SK-N-SH (cell line): ENCODE results near the gene FRAT2. TPM values are rescaled to one million over a fixed set of nuclear protein-coding genes. Genes with fewer than 3 reads are reported as not detected.

Source experiments
- CTCF ChIA-PET: fragments of 300-600, 350-600 bp; formaldehyde crosslinking; extraction: SDS; loops from one replicate; lab custom pipeline; 2021; lab: Yijun Ruan, JAX
- POLR2A ChIA-PET: fragments of 350-600 bp; sonication (Branson Sonifier 250); formaldehyde crosslinking; extraction: SDS; loops from one replicate; lab custom pipeline; 2020; ENCODE audit warnings: antibody characterized with exemption, inconsistent platforms; lab: Yijun Ruan, JAX
- DNase-seq: peaks from one replicate; pipeline ENCODE4 v3.0.0; 2012
- H2AFZ ChIP-seq: fragments of 200-600 bp; sonication (generic); 2 replicates; pipeline ENCODE4 v1.8.1; 2016; ENCODE audit warnings: antibody characterized with exemption, mild to moderate bottlenecking, low read depth
- H3F3A ChIP-seq: fragments of 200-600 bp; sonication (generic); replicated peaks from 2 replicates; pipeline ENCODE3; 2016; ENCODE audit warnings: antibody characterized with exemption, mild to moderate bottlenecking; ENCODE audit not compliant: insufficient read depth
- H3K27ac ChIP-seq, 2 experiments: fragments of 200-500 bp in 1 of 2; fragments of 200-600 bp in 1 of 2; sonication (Bioruptor generic) in 1 of 2; sonication (generic), shearing (Covaris generic) in 1 of 2; 2 replicates each; pipeline versions ENCODE4 v1.5.1 to v1.6.1; 2014 to 2016; ENCODE audit warnings: low read depth in 2 of 2, inconsistent platforms in 1 of 2, low read length in 1 of 2, mild to moderate bottlenecking in 1 of 2, mixed read lengths in 1 of 2
- H3K27me3 ChIP-seq: fragments of 200-600 bp; sonication (generic), shearing (Covaris generic); 2 replicates; pipeline ENCODE4 v1.6.1; 2016; ENCODE audit warnings: mixed run types; ENCODE audit not compliant: insufficient read depth
- H3K36me3 ChIP-seq, 2 experiments: fragments of 200-500 bp in 1 of 2; fragments of 200-600 bp in 1 of 2; sonication (Bioruptor generic) in 1 of 2; sonication (generic) in 1 of 2; replicated peaks in 1 of 2; 2 replicates each; pipeline versions ENCODE3 to v1.5.1; 2014 to 2016; ENCODE audit warnings: low read length in 1 of 2, mild to moderate bottlenecking in 1 of 2; ENCODE audit not compliant: insufficient read depth in 2 of 2, control insufficient read depth in 1 of 2
- H3K4me1 ChIP-seq, 2 experiments: fragments of 200-500 bp in 1 of 2; fragments of 200-600 bp in 1 of 2; sonication (Bioruptor generic) in 1 of 2; sonication (generic), shearing (Covaris generic) in 1 of 2; 2 replicates each; pipeline versions ENCODE4 v1.5.1 to v1.6.1; 2014 to 2016; ENCODE audit warnings: low read depth in 1 of 2, low read length in 1 of 2, mixed run types in 1 of 2; ENCODE audit not compliant: insufficient read depth in 2 of 2, control insufficient read depth in 1 of 2
- H3K4me2 ChIP-seq: fragments of 200-600 bp; sonication (generic), shearing (Covaris generic); 2 replicates; pipeline ENCODE4 v1.6.1; 2017; ENCODE audit warnings: mixed run types
- H3K4me3 ChIP-seq, 2 experiments: fragments of 200-500 bp in 1 of 2; fragments of 200-600 bp in 1 of 2; sonication (Bioruptor generic) in 1 of 2; sonication (generic), shearing (Covaris generic) in 1 of 2; 2 replicates each; pipeline versions ENCODE4 v1.5.1 to v1.8.1; 2014 to 2016; ENCODE audit warnings: low read depth in 2 of 2, inconsistent platforms in 1 of 2, low read length in 1 of 2, mild to moderate bottlenecking in 1 of 2, mixed read lengths in 1 of 2, moderate library complexity in 1 of 2
- H3K79me2 ChIP-seq: fragments of 200-600 bp; sonication (generic); 2 replicates; pipeline ENCODE4 v1.8.1; 2017; ENCODE audit warnings: mild to moderate bottlenecking; ENCODE audit not compliant: insufficient read depth
- H3K9ac ChIP-seq: fragments of 200-600 bp; sonication (generic); 2 replicates; pipeline ENCODE4 v1.6.1; 2017; ENCODE audit warnings: mixed run types
- H3K9me2 ChIP-seq: fragments of 200-600 bp; sonication (generic); 2 replicates; pipeline ENCODE4 v1.6.1; 2017; ENCODE audit warnings: mixed run types
- H3K9me3 ChIP-seq: fragments of 200-600 bp; sonication (generic); 2 replicates; pipeline ENCODE4 v1.6.1; 2017; ENCODE audit warnings: mixed run types, mild to moderate bottlenecking, moderate library complexity
- H4K20me1 ChIP-seq: fragments of 200-600 bp; sonication (generic); 2 replicates; pipeline ENCODE4 v1.6.1; 2017; ENCODE audit warnings: mild to moderate bottlenecking, mixed run types; ENCODE audit not compliant: insufficient read depth
- CTCF ChIP-seq: fragments of 200-600 bp; sonication (generic); IDR thresholded peaks from 2 replicates; pipeline ENCODE4 v1.6.1; 2017; ENCODE audit warnings: antibody characterized with exemption, mild to moderate bottlenecking, moderate library complexity
- FOSL2 ChIP-seq: IDR thresholded peaks from 2 replicates; pipeline ENCODE4 v1.4.0; 2012; ENCODE audit warnings: low read depth, mild to moderate bottlenecking, moderate library complexity, borderline replicate concordance
- FOXJ3 ChIP-seq: sonication (generic); formaldehyde crosslinking; IDR thresholded peaks from 2 replicates; pipeline ENCODE4 v1.5.1; 2020; ENCODE audit warnings: mild to moderate bottlenecking, missing genetic modification reagents
- GATA2 ChIP-seq: sonication (generic); formaldehyde crosslinking; IDR thresholded peaks from 2 replicates; pipeline ENCODE4 v1.5.0; 2020; ENCODE audit warnings: mild to moderate bottlenecking, missing genetic modification reagents
- IRF3 ChIP-seq: fragments of 150-350 bp; IDR thresholded peaks from 2 replicates; pipeline ENCODE4 v1.6.1; 2016; ENCODE audit warnings: mild to moderate bottlenecking, low read depth, low read length
- JUND ChIP-seq: IDR thresholded peaks from 2 replicates; pipeline ENCODE4 v1.4.0; 2012
- MAX ChIP-seq: IDR thresholded peaks from 2 replicates; pipeline ENCODE4 v1.4.0; 2012; ENCODE audit warnings: low read depth
- TAF1 ChIP-seq: IDR thresholded peaks from 2 replicates; pipeline ENCODE4 v1.6.1; 2012; ENCODE audit warnings: low read depth, mild to moderate bottlenecking, low read length, moderate library complexity, borderline replicate concordance
- USF2 ChIP-seq: fragments of 150-350 bp; IDR thresholded peaks from 2 replicates; pipeline ENCODE4 v1.6.1; 2017; ENCODE audit warnings: antibody characterized with exemption, low read length, low read depth, borderline replicate concordance
- YY1 ChIP-seq: IDR thresholded peaks from 2 replicates; pipeline ENCODE4 v1.4.0; 2012; ENCODE audit warnings: low read depth, mild to moderate bottlenecking
- ZBTB33 ChIP-seq: IDR thresholded peaks from 2 replicates; pipeline ENCODE4 v1.4.0; 2012; ENCODE audit warnings: low read depth, borderline replicate concordance
- WGBS: methylation state at CpG from one replicate; pipeline ENCODE4 v1.1.6; 2017; ENCODE audit warnings: low lambda C conversion rate; 5-methylcytosine and 5-hydroxymethylcytosine counted together
- polyA plus RNA-seq, 3 experiments: library from polyadenylated mRNA; depleted of rRNA; stranded (reverse); fragments of >200 nt; gene quantifications; 2 replicates each; pipeline ENCODE4 v1.2.3, GENCODE V29; 2012

Gene FRAT2
- polyA plus RNA-seq, 1 of the 3 experiments (the other 2 are of a cell fraction) = 2.4 TPM

GRCh38 chr10:97298223-97298571 lies 36.3 kb downstream of the FRAT2 start:
- Histone ChIP-seq H3F3A (no peaks in the 10 kb centered on the region), H3K4me2 (no peak overlapping the region), H3K9me2 (no peaks in the 10 kb centered on the region), H3K9ac (no peak overlapping the region), H3K27ac (no peak overlapping the region), H3K4me3 (no peak overlapping the region), H4K20me1 (no peaks in the 10 kb centered on the region), H3K4me1 (no peaks in the 10 kb centered on the region), H3K9me3 (no peaks in the 10 kb centered on the region), H2AFZ (no peak overlapping the region), H3K79me2 (no peaks in the 10 kb centered on the region), H3K27me3 (no peaks in the 10 kb centered on the region), H3K36me3 (no peaks in the 10 kb centered on the region)
- DNase-seq = no peak
- TF ChIP-seq JUND (no peak), IRF3 (no peak), ZBTB33 (no peak), FOSL2 (no peak), FOXJ3 (no peak), YY1 (no peak), GATA2 (CRISPR knock-in tag) (no peak), USF2 (no peak), TAF1 (no peak), CTCF (no peak), MAX (no peak)
- 88% methylated on average over 3 of the region's 3 CpGs for WGBS
- CTCF ChIA-PET = no interaction called here
- POLR2A ChIA-PET = no interaction called here
